Endodermal cell (in vitro differentiated cells): Measurements from ENCODE around the gene LRP1. TPM values are rescaled to one million over a fixed set of nuclear protein-coding genes. Genes with fewer than 3 reads are reported as not detected.

Experiments
- DNase-seq: peaks from one replicate; pipeline ENCODE4 v3.0.0-alpha.2; 2017
- H3K27ac ChIP-seq: 2 replicates; pipeline ENCODE4 v1.5.1; 2013; ENCODE audit warnings: mild to moderate bottlenecking, low read depth, low read length, moderate library complexity
- H3K27me3 ChIP-seq: 2 replicates; pipeline ENCODE4 v1.6.1; 2013; ENCODE audit warnings: mild to moderate bottlenecking, low read length, moderate library complexity; ENCODE audit not compliant: insufficient read depth, control insufficient read depth, poor library complexity, severe bottlenecking
- H3K36me3 ChIP-seq: 2 replicates; pipeline ENCODE4 v1.7.0; 2013; ENCODE audit warnings: mild to moderate bottlenecking, low read length, moderate library complexity; ENCODE audit not compliant: control insufficient read depth, insufficient read depth
- H3K4me1 ChIP-seq: one replicate; pipeline ENCODE4 v1.7.0; 2013; ENCODE audit warnings: low read length; ENCODE audit not compliant: control insufficient read depth, insufficient read depth
- H3K4me3 ChIP-seq: 2 replicates; pipeline ENCODE4 v1.5.1; 2013; ENCODE audit warnings: mild to moderate bottlenecking, low read length, moderate library complexity
- H3K9ac ChIP-seq: 2 replicates; pipeline ENCODE4 v1.6.1; 2013; ENCODE audit warnings: mild to moderate bottlenecking, low read length, moderate library complexity; ENCODE audit not compliant: poor library complexity, severe bottlenecking; ENCODE audit errors: extremely low read depth
- H3K9me3 ChIP-seq: 2 replicates; pipeline ENCODE4 v1.6.1; 2013; ENCODE audit warnings: mild to moderate bottlenecking, low read length, moderate library complexity; ENCODE audit not compliant: control insufficient read depth
- H3K27ac Mint-ChIP-seq: 2 replicates; pipeline ENCODE4 v1.8.0; 2020; ENCODE audit warnings: mixed read lengths
- H3K27me3 Mint-ChIP-seq: 2 replicates; pipeline ENCODE4 v1.8.0; 2021; ENCODE audit warnings: mild to moderate bottlenecking, mixed read lengths; ENCODE audit not compliant: insufficient read depth
- H3K36me3 Mint-ChIP-seq: 2 replicates; pipeline ENCODE4 v1.8.0; 2020; ENCODE audit warnings: low read depth, mixed read lengths
- H3K4me1 Mint-ChIP-seq: 2 replicates; pipeline ENCODE4 v1.8.0; 2020; ENCODE audit warnings: mixed read lengths
- H3K4me3 Mint-ChIP-seq: 2 replicates; pipeline ENCODE4 v1.8.0; 2020; ENCODE audit warnings: mild to moderate bottlenecking, moderate library complexity, mixed read lengths
- H3K9me3 Mint-ChIP-seq: 2 replicates; pipeline ENCODE4 v1.8.0; 2020; ENCODE audit warnings: mild to moderate bottlenecking, mixed read lengths
- CTCF ChIP-seq: fragments of 200-600 bp; sonication (generic); conservative IDR thresholded peaks from 2 replicates; pipeline ENCODE4 v1.5.0; 2021; ENCODE audit warnings: antibody characterized with exemption, mild to moderate bottlenecking
- WGBS, 2 experiments: methylation state at CpG; one replicate each; pipeline versions ENCODE4 v1.1.5 to v1.1.7; 2013; ENCODE audit warnings: missing lambda C conversion rate in 2 of 2, mixed read lengths in 1 of 2; ENCODE audit not compliant: insufficient coverage in 1 of 2, insufficient read length in 1 of 2; 5-methylcytosine and 5-hydroxymethylcytosine counted together
- total RNA-seq, 2 donors: library from RNA; stranded (reverse); fragmentation: NEBNext Ultra II Directional in 1 of 2; extraction: Animal tissue kit (Norgen Biotek cat#: 25700) in 1 of 2; gene quantifications; 2 replicates in 1 of 2; 3 replicates in 1 of 2; pipeline ENCODE4 v1.2.1, GENCODE V29; 2021

Gene LRP1
- total RNA-seq, 2 donors from 2014 or later = 74.5 to 87.7 TPM

DNA sequence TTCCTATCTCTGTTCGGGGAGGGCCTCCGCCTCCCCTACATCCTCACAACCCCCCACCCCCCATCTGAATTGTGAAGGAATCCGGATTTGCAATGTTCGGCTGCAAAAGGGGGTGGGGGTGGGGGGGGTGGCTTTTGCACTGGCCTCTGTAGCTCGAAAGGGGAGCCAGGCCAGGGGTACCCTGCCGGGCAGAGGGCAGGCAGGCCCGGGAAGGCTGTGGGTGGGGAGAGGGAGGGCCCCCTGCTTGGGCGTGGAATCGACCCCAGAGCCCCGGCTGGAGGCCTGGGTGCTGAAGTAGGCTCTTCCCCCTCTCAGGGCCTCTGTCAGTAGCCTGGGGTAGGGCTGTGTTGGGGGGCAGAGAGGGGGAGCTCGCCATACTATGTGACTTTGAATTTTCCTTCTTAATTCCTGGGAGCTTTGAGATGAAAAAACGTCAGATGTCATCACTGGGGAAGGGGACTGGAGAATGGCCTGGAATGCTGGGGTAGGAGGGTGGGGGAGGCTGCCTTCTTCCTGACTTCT lies 1.1 kb downstream of the LRP1 start:
- Histone ChIP-seq H3K9ac (peak overlapping the region; percentile 75), H3K9me3 (no peaks in the 10 kb centered on the region), H3K36me3 (no peaks in the 10 kb centered on the region), H3K4me3 (peak overlapping the region; percentile 93), H3K27ac (no peak overlapping the region), H3K27me3 (no peaks in the 10 kb centered on the region), H3K4me1 (peaks cover 3% of the 10 kb centered on the region)
- peaks cover 43% of the 10 kb centered on the region for H3K4me1 Mint-ChIP-seq
- H3K9me3 Mint-ChIP-seq = no peaks in the 10 kb centered on the region
- no peak for TF ChIP-seq CTCF
- WGBS, 2 experiments = 0 to 8% methylated on average over 2 to 10 of the region's 12 CpGs
- peak overlapping the region; percentile 35 for H3K27ac Mint-ChIP-seq
- H3K4me3 Mint-ChIP-seq = peak overlapping the region; percentile 79
- peaks cover 14% of the 10 kb centered on the region for H3K27me3 Mint-ChIP-seq
- H3K36me3 Mint-ChIP-seq = no peaks in the 10 kb centered on the region
- DNase-seq = peak; percentile 84

DNA sequence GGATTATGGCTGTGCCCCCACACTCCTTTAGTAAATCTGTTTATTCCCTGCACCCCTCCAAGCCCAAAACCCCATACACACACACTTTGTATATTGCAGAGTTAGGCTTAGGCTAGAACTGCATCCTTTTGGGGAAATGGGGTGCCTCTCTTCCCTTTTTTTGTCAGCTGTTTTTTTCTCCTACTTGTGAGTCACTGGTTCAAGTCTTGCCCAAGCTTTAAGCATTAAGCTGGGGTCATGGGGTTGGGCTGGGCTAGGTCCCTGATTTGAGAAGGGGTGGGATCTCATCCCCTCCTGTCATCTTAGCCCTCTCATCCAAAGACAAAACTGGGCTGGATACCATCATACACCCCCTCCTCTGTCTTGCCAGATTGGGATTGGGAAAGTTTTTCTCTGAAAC lies 1.6 kb downstream of the LRP1 start:
- Mint-ChIP-seq H3K36me3 (no peaks in the 10 kb centered on the region), H3K9me3 (no peaks in the 10 kb centered on the region), H3K27me3 (peaks cover 9% of the 10 kb centered on the region), H3K4me1 (peaks cover 43% of the 10 kb centered on the region), H3K27ac (peak overlapping the region; percentile 35), H3K4me3 (peak overlapping the region; percentile 79)
- Histone ChIP-seq H3K4me1 (peaks cover 4% of the 10 kb centered on the region), H3K4me3 (peak overlapping the region; percentile 93), H3K36me3 (no peaks in the 10 kb centered on the region), H3K27me3 (no peaks in the 10 kb centered on the region), H3K27ac (no peak overlapping the region), H3K9me3 (no peaks in the 10 kb centered on the region), H3K9ac (peak overlapping the region; percentile 75)
- TF ChIP-seq CTCF = no peak
- peak; percentile 56 for DNase-seq

DNA sequence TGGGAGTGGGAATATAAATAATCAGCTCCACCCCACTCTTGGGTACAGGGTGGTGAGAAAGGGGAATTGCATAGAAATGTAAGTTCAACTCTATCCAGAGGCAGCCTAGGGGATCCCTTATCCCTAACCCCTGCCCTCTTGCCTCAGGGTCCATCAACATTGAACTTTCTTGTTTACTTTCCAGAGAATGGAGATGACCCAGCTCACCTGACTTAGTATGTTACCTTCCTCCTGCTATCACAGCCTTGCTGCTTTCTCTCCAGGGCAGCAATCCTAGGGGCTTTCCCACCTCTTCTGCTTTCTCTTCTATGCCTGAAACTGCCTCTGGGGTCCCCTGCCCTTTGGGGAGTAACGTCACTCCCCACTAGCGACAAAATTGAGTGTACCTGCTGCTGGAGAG lies 2.7 kb downstream of the LRP1 start:
- Histone ChIP-seq H3K27ac (no peak overlapping the region), H3K4me1 (peaks cover 12% of the 10 kb centered on the region), H3K9me3 (no peaks in the 10 kb centered on the region), H3K36me3 (no peaks in the 10 kb centered on the region), H3K4me3 (peak overlapping the region; percentile 93), H3K27me3 (no peaks in the 10 kb centered on the region), H3K9ac (no peak overlapping the region)
- DNase-seq = peak; percentile 46
- H3K9me3 Mint-ChIP-seq = no peaks in the 10 kb centered on the region
- 93% methylated on average over 2 of the region's 2 CpGs; no CpG with 5 or more reads in 1 of the 2 experiments for WGBS, 2 experiments
- H3K36me3 Mint-ChIP-seq = no peaks in the 10 kb centered on the region
- H3K27me3 Mint-ChIP-seq = peaks cover 9% of the 10 kb centered on the region
- H3K4me3 Mint-ChIP-seq = peak overlapping the region; percentile 79
- peaks cover 54% of the 10 kb centered on the region for H3K4me1 Mint-ChIP-seq
- TF ChIP-seq CTCF = no peak
- no peak overlapping the region for H3K27ac Mint-ChIP-seq
